Psoas muscle (tissue), 8 donors: Measurements from ENCODE around the gene CDH4. TPM values are rescaled to one million over a fixed set of nuclear protein-coding genes. Genes with fewer than 3 reads are reported as not detected.

Experiments used
- ATAC-seq, 4 donors: fragments of 200-7000 bp; cut with Tn5 transposase; one replicate each; pipeline ENCODE4 v1.9.1; 2020; ENCODE audit warnings: moderate library complexity in 3 of 4, mild to moderate bottlenecking in 2 of 4
- DNase-seq, 2 donors: peaks; one replicate each; pipeline ENCODE4 v3.0.0-alpha.2; 2020
- H3K27ac ChIP-seq: fragments of 200-600 bp; one replicate; pipeline ENCODE4 v1.8.0; 2022
- H3K27me3 ChIP-seq, 3 donors: fragments of 200-600 bp in 1 of 3; one replicate each; pipeline versions ENCODE4 v1.6.1 to v1.8.0; 2013 to 2022; ENCODE audit warnings: low read length in 2 of 3, mild to moderate bottlenecking in 2 of 3, moderate library complexity in 1 of 3; ENCODE audit not compliant: insufficient read depth in 3 of 3
- H3K36me3 ChIP-seq, 2 donors: fragments of 200-600 bp in 1 of 2; one replicate each; pipeline versions ENCODE4 v1.6.1 to v1.8.0; 2013 to 2022; ENCODE audit warnings: low read depth in 1 of 2, mild to moderate bottlenecking in 1 of 2, moderate library complexity in 1 of 2; ENCODE audit not compliant: insufficient read depth in 1 of 2
- H3K4me1 ChIP-seq: fragments of 200-600 bp; one replicate; pipeline ENCODE4 v1.8.0; 2022
- H3K4me3 ChIP-seq: fragments of 200-600 bp; one replicate; pipeline ENCODE4 v1.8.0; 2022; ENCODE audit warnings: mild to moderate bottlenecking
- H3K9me3 ChIP-seq: fragments of 200-600 bp; one replicate; pipeline ENCODE4 v1.8.0; 2022
- WGBS, 3 donors: extraction: QIAGEN DNeasy Blood & Tissue Kit; methylation state at CpG; one replicate each; pipeline versions ENCODE4 v1.1.6 to v1.1.7; 2013; 5-methylcytosine and 5-hydroxymethylcytosine counted together
- intact Hi-C, 2 donors: fragments of 100-400 bp; cut with DNase I; formaldehyde crosslinking; loops; one replicate each; pipeline versions ENCODE4 v1.11.0 to v1.14.2; 2022
- polyA plus RNA-seq, 3 donors: library from polyadenylated mRNA; stranded (reverse); fragments of 200-250 nt; gene quantifications; one replicate each; pipeline ENCODE4 v1.2.3, GENCODE V29; 2013
- total RNA-seq, 4 donors: library from RNA; stranded (reverse); fragmentation: NEBNext Ultra II Directional in 2 of 4; extraction: Animal tissue kit (Norgen Biotek cat#: 25700) in 2 of 4; gene quantifications; one replicate each; pipeline versions ENCODE4 v1.2.1 to v1.2.4, GENCODE V29; 2021 to 2023
- TF ChIP-seq, protein P1 (sequence below): fragments of 200-600 bp; IDR thresholded peaks from one replicate; pipeline ENCODE4 v1.8.0; 2022; ENCODE audit warnings: antibody characterized with exemption
- donor health status: healthy with polysubstance abuse.
- donor health status: DM: no; HTN: no; CAD: no; lungs with moderate emphysema.
- donor health status: Bipolar disorder and iron deficiency.
- donor health status: healthy.
- donor health status: DM: yes; HTN: yes; CAD: no.
- donor health status: DM: no; HTN: no; CAD: no.
- donor health status: DM: no; HTN: no; CAD: no.
- donor health status: DM: yes; HTN: yes; CAD: no.

Gene CDH4
- total and polyA plus RNA-seq, 7 donors, result 0.26 to 1.0 (median 0.34) TPM

DNA sequence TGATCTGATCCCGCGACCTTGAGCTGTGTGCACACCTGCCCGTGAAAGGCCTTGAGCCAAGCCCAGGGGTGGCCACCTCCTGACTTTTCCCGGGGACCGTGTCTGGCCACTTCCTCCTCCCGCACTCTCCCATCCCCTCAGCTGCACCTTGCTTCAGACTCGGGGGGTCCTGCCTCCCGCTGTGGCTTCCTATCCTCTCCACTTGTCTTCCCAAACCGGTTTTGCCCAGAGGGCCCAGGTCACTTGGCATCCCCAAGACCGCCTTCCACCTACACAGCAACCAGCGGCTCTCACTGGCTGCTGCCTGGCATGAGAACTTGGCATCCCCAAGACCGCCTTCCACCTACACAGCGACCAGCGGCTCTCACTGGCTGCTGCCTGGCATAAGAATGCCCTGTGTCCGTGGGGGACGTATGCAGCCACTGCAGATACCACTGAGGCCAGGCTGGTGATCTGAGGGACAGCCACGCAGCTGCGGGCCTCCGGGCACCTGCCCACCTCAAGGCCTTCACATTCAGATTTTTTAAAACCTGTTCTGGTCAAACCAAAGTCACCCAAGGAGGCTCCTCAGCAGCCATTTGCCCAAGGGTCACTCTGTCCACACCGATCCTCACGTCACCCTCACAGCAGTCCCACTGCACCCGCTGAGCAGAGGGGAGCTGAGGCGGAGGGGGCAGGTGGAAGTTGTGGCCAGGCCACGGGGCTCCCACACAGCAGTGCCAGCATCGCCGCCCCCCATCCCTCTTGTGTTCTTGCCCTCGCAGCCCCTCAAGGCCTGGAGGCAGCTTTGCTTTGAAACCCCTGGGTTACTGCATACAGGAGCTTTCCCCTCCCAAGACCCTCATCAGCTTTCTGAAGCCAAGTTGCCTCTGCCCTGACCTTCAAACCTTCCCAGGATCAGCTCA lies 568.1 kb downstream of the CDH4 start:
- 85 to 88% (median 87%) methylated on average over 27 of the region's 27 CpGs for WGBS, 3 donors
- Histone ChIP-seq H3K27ac (no peak overlapping the region), H3K9me3 (no peaks in the 10 kb centered on the region), H3K4me1 (no peaks in the 10 kb centered on the region), H3K36me3 (no peaks in the 10 kb centered on the region), H3K27me3 (no peaks in the 10 kb centered on the region), H3K4me3 (no peak overlapping the region)
- intact Hi-C loops, result no loop called here
- ATAC-seq, result no peak
- TF ChIP-seq, protein P1, sequence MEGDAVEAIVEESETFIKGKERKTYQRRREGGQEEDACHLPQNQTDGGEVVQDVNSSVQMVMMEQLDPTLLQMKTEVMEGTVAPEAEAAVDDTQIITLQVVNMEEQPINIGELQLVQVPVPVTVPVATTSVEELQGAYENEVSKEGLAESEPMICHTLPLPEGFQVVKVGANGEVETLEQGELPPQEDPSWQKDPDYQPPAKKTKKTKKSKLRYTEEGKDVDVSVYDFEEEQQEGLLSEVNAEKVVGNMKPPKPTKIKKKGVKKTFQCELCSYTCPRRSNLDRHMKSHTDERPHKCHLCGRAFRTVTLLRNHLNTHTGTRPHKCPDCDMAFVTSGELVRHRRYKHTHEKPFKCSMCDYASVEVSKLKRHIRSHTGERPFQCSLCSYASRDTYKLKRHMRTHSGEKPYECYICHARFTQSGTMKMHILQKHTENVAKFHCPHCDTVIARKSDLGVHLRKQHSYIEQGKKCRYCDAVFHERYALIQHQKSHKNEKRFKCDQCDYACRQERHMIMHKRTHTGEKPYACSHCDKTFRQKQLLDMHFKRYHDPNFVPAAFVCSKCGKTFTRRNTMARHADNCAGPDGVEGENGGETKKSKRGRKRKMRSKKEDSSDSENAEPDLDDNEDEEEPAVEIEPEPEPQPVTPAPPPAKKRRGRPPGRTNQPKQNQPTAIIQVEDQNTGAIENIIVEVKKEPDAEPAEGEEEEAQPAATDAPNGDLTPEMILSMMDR, result no peak
- DNase-seq, result peak; percentile 4 to 33

DNA sequence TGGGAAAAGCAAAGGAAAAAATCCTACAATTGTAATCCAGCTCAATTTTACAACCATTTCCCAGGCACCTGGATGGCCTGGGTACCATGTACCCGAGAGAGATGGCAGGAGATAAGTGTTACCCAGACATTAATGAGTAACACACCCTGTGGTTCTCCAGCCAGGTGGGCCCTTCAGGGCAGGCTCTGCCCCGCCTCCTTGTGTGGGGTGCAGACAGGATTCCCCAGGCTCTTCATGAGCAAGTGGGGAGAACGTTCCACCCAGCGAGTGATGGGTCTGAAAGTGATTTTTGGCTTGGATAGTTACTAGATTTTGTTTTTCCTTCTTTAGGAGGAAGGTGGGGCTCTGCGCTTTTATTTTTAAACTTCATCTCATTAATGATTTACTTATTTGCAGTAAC lies 569.7 kb downstream of the CDH4 start:
- 78 to 84% (median 82%) methylated on average over 5 of the region's 5 CpGs for WGBS, 3 donors
- TF ChIP-seq, protein P1, result no peak
- H3K4me3 ChIP-seq, result no peak overlapping the region
- ATAC-seq (no peak), DNase-seq (no peak)
- no peak overlapping the region for H3K27ac ChIP-seq
- no peaks in the 10 kb centered on the region for H3K27me3 ChIP-seq
- no peaks in the 10 kb centered on the region for H3K9me3 ChIP-seq
- intact Hi-C loops, result no loop called here
- no peaks in the 10 kb centered on the region for H3K4me1 ChIP-seq
- no peaks in the 10 kb centered on the region for H3K36me3 ChIP-seq

GRCh38 chr20:61822396-61822795 lies 570.3 kb downstream of the CDH4 start:
- Histone ChIP-seq H3K27ac (no peak overlapping the region), H3K27me3 (no peaks in the 10 kb centered on the region), H3K4me3 (no peak overlapping the region), H3K9me3 (no peaks in the 10 kb centered on the region), H3K36me3 (no peaks in the 10 kb centered on the region), H3K4me1 (no peaks in the 10 kb centered on the region)
- intact Hi-C loops, result no loop called here
- TF ChIP-seq, protein P1, result no peak
- DNase-seq (peak in 1 of 2 donors; percentile 33), ATAC-seq (no peak)
- WGBS, 3 donors, result 90 to 94% (median 91%) methylated on average over 12 of the region's 12 CpGs

DNA sequence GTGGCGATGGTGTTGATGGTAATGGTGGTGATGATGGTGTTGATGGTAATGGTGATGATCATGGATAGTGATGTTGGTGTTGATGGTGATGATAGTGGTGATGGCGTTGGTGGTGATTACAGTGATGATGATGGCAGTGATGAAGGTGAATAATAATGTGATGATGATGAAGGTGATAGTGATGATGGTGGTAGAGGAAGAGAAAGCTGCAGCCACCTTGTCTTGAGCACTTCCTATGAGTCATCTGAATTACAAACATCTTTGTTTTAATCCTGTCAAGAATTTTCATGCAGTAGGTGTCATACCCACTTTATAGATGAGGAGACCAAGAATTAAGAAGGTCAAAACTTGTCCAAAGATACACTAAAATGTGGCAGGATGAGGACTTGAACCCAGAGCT lies 571.2 kb downstream of the CDH4 start:
- Histone ChIP-seq H3K27ac (no peak overlapping the region), H3K9me3 (no peaks in the 10 kb centered on the region), H3K36me3 (no peaks in the 10 kb centered on the region), H3K4me3 (no peak overlapping the region), H3K4me1 (no peaks in the 10 kb centered on the region), H3K27me3 (no peaks in the 10 kb centered on the region)
- ATAC-seq, result no peak
- WGBS, 3 donors, result 89 to 98% (median 93%) methylated on average over 2 of the region's 2 CpGs
- TF ChIP-seq, protein P1, result no peak
- intact Hi-C loops, result no loop called here
- DNase-seq, result no peak
